ENCODE results near the gene PROSER3. TPM values are rescaled to one million over a fixed set of nuclear protein-coding genes. Genes with fewer than 3 reads are reported as not detected.

PROSER3 gene
- total RNA-seq, 1 donor from 2014 or later: 14.8 TPM

DNA sequence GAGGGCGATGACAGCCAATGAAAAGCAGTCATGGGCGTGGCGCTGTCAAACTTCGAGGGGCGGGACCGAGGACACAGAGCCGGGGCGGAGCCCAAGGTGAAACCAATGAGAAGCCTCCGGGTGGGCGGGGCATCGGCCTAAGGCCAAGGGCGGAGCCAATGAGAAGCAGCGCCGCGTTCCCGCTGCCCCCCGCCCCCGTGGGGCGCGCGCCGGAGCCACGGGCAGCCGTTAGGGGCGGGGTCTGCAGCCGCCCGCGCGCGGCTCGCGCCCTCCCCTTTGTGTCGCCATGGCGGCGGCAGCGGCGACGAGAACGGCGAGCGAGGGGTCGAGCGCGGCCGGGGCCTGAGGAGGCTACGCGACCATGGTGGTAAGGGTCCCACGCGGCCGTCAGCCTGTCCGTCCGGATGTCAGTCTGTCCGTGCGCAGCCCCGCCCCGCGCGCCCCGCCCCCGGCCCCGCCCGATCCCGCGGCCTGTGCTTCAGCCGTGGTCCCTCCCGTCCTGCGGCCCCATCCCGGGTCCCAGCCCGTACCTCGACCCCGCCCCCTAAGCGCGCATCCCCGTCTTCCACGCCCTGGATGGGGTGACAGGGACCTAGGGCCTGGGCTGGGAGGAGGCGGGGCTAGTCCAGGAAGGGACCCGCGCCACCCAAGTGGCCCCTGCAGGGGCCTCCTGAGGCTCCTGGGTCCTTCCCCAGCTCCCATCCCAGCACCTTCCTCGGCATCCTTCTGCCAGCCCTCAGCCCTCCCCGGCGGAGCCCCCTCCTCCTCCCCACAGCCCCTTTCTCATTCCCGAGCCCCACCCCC is 17.5 kb downstream of the PROSER3 start, which contains the start of gene ARHGAP33:
Gene ARHGAP33 (plus strand): TSS at position 267 of the 804 bp plus-strand sequence. CDS start 95 bp downstream, at position 362.
- DNase-seq (ENCODE audit: extremely low read depth, low read depth, low spot score): peak; percentile 80

DNA sequence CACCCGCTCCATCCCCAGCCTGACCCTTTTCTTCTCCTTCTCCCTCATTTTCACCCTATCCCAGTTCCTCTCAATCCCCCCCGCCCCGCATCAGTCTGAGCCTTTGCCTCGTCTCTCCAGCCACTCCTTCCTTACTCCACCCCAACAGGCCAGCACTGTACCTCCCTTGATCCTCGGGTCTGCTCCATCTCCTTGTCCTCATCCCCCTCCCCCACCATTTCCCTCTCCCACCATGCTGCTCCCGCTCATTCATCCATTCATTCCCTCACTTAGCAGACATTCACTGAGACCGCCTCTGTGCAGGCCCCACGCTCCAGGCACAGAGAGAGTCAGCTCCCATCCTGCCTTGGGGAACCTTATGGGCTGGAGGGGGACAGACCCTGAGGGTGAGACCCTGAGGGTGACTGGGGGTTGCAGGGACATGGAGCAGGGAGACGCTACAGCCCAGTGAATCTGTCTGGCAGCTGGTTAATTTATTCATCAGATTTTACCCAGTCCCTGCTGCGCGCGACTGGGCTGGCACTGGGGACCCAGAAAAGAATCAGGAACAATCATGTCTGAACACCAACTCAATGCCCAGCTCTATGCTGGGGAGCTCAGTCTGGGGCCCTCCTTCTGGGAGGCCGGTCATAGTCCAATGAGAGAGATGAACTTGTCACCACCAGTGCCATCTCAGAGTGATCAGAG is 18.3 kb downstream of the PROSER3 start:
- DNase-seq (ENCODE audit: extremely low read depth, low read depth, low spot score): no peak

DNA sequence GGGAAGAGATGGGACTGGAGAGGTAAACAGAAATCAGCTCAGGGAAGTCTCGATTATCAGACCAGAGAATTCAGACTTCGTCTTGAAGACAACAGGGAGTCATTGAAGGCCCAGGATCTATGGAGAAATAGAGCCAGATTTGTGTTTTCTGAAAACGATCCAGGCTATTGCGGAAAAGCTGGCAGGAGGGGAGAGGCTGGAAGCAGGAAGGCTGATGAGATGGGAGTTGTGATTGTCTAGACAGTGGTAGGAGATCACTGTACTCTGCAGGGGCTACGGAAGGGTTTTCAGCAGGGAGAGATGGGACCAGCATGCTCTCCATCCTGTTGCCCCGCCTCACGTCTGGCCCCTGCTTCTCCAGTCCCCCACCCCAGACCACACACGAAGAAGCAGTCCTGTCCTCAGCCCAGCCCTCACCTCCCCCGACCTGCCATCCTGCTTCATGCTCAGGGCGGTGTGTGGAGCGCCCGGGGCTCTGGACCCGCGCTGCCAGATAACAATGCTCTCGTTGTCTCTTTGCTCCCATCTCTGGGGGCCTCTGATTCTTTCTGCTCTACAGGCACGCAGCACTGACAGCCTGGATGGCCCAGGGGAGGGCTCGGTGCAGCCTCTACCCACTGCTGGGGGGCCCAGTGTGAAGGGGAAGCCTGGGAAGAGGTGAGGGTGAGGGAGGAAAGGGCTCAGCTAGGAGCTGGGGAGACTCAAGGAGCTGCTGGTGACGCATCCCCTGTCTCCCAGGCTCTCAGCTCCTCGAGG is 19.3 kb downstream of the PROSER3 start:
- no peak for DNase-seq (ENCODE audit: extremely low read depth, low read depth, low spot score)

DNA sequence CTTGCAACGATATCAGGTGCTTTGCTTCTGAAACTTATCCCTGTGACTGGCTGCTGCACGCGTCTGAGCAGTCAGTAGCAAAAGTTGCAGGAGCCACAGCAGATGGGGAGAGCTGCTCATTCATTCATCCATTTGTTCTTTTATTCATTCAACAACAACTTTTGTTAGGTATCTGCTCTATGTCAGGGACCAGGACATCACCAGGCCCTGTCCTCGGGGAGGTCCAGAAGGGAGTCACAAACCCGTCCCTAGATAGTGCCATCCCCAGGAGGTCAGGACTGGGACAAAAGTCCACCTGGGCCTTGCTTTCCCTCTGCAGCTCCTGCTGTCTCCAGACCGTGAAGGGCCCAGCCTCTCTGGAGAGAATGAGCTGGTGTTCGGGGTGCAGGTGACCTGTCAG is 20.0 kb downstream of the PROSER3 start:
- no peak for DNase-seq (ENCODE audit: extremely low read depth, low read depth, low spot score)

DNA sequence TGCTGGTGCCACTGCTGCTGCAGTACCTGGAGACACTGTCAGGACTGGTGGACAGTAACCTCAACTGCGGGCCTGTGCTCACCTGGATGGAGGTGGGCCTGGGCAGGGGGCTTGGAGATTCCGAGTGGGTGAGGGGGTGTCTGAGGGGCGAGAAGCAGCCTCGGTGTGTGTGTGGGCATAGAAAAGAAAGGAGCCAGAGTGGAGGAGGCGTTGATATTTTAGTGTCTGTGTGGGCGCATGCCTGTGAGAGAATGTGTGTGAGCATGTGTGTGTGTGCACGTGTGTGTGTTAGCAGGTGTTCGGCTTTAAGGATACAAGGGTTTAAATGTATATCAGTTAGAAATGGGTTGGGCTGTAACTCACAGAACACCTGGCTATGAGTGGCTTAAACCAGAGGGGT is 21.1 kb downstream of the PROSER3 start:
- no peak for DNase-seq (ENCODE audit: extremely low read depth, low read depth, low spot score)

DNA sequence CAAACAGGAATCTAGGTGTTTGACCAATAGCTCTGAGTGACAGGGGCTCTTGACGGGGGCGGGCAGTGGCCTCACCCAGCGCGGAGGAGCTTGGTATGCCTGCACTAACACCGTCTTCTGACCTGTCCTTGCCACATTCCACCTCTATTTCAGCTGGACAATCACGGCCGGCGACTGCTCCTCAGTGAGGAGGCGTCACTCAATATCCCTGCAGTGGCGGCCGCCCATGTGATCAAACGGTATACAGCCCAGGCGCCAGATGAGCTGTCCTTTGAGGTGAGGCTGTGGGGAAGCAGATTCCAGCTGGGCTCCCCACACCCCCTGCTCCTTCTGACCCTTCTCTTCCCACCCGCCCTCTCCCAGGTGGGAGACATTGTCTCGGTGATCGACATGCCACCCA is 22.1 kb downstream of the PROSER3 start:
- DNase-seq (ENCODE audit: extremely low read depth, low read depth, low spot score): no peak

DNA sequence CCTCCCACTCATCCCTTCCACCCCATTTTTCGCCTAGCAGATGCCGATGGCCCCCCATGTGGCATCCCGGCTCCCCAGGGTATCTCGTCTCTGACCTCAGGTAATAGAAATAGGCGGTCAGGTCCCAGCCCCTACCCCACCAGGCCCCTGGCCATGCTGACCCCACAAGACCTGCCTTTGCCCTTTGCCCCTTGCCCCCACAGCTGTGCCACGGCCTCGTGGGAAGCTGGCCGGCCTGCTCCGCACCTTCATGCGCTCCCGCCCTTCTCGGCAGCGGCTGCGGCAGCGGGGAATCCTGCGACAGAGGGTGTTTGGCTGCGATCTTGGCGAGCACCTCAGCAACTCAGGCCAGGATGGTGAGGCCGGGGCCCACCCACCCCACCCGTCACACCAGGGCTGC is 22.7 kb downstream of the PROSER3 start:
- DNase-seq (ENCODE audit: extremely low read depth, low read depth, low spot score): no peak

DNA sequence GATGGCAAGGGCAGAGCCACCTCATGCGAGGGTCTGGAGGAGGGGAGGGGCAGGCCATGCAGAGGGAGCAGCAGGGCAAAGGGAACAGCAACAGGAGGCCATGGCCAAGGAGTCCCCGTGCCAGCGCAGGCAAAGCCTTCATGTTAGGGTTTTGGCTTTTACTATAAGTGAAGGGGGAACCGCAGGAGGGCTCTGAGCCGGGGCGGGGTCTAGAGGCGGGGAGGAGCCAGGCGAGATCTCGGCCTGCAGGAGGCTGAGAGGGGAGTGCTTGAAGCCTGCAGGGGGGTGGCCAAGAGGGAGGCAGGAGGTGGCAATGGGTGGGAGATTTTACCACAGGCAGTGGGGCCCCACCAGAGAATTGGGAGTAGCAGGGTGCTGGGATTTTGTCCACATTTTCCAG is 23.7 kb downstream of the PROSER3 start:
- no peak for DNase-seq (ENCODE audit: extremely low read depth, low read depth, low spot score)

DNA sequence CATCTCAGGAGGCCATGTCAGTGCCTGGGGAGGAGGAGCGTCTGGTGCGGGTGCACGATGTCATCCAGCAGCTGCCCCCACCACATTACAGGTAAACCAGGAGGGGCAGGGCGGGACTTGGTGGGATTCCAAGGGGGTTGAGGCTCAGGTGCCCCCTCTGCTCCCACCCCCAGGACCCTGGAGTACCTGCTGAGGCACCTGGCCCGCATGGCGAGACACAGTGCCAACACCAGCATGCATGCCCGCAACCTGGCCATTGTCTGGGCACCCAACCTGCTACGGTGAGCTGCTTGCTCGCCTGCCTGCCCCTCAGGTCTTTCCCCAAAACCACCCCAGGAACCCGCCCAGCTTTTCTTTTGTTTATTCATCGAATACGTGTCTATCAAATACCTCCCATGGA is 24.6 kb downstream of the PROSER3 start:
- DNase-seq (ENCODE audit: extremely low read depth, low read depth, low spot score): no peak

DNA sequence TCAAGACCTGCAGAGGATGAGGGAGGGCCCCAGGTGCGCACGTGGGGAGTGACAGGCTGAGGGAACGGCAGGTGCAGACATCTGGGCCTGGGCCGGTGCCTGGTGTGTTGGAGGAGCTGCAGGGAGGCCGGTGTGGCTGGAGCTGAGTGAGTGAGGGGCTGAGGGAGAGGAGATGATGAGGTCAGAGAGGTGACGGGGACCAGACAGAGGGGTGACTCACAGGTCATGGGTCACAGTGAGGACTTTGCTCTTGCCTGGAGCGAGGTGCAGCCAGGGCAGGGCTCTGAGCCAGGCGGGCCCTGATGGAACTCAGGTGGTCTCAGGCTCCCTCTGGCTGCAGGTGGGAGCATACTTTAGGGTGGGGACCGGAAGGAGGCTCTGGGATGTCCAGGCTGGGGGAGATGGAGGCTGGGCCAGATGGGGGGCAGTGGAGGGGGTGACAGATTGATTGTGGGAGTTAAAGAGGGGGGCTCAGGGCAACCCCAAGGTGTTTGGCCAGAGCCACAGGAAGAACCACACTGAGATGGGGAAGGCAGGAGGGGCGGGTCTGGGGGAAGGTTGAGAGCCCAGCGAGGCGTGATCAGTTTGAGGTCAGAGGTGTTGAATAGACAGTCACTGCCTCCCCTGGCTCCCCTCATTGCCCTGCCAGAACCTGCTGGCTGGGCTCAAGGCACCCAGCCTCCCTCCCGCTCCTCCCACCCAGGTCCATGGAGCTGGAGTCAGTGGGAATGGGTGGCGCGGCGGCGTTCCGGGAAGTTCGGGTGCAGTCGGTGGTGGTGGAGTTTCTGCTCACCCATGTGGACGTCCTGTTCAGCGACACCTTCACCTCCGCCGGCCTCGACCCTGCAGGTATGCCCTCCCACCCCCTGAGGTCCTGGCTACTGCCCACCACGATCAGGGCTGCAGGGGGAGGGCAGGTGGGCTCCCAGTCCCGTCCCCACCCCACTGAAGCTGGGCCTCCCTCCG is 25.8 kb downstream of the PROSER3 start:
- DNase-seq (ENCODE audit: extremely low read depth, low read depth, low spot score): no peak

DNA sequence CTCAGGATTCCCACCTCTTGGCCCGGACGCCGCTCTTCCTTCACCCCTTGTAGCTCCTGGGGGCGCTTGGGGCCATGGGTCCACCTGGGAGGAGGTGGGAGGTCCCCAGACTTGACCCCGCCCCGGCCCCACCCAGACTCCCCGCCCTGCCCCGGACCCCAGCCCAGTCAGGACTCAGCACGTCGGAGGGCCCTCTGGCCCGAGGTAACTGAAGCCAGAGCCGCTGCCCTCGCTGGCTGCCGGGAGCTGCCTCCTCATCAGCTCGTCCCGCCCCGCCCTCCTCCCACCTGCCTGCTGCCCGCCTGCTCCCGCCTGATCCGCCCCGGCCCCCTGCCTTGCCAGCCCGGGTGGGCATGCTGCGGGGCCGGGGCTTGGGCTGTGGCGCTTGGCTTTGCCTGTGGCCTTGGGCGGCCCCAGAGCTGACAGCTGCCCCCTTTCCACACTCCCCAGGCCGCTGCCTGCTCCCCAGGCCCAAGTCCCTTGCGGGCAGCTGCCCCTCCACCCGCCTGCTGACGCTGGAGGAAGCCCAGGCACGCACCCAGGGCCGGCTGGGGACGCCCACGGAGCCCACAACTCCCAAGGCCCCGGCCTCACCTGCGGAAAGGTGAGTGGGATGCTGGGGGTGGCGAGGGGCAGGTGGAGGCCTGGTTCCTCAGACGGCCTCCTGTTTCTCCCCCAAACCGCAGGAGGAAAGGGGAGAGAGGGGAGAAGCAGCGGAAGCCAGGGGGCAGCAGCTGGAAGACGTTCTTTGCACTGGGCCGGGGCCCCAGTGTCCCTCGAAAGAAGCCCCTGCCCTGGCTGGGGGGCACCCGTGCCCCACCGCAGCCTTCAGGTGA is 26.7 kb downstream of the PROSER3 start:
- DNase-seq (ENCODE audit: extremely low read depth, low read depth, low spot score): no peak

DNA sequence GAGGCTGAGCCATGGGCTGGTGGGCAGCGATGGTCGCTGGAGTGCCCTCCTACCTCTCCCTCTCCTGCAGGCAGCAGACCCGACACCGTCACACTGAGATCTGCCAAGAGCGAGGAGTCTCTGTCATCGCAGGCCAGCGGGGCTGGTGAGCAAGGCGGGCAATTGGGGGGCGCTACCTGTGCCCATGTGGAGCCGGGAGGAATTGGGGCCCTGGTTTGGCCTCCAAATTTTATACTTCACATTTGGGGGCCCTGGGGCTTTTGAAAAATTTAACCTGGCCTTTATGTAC is 27.3 kb downstream of the PROSER3 start:
- no peak for DNase-seq (ENCODE audit: extremely low read depth, low read depth, low spot score)

DNA sequence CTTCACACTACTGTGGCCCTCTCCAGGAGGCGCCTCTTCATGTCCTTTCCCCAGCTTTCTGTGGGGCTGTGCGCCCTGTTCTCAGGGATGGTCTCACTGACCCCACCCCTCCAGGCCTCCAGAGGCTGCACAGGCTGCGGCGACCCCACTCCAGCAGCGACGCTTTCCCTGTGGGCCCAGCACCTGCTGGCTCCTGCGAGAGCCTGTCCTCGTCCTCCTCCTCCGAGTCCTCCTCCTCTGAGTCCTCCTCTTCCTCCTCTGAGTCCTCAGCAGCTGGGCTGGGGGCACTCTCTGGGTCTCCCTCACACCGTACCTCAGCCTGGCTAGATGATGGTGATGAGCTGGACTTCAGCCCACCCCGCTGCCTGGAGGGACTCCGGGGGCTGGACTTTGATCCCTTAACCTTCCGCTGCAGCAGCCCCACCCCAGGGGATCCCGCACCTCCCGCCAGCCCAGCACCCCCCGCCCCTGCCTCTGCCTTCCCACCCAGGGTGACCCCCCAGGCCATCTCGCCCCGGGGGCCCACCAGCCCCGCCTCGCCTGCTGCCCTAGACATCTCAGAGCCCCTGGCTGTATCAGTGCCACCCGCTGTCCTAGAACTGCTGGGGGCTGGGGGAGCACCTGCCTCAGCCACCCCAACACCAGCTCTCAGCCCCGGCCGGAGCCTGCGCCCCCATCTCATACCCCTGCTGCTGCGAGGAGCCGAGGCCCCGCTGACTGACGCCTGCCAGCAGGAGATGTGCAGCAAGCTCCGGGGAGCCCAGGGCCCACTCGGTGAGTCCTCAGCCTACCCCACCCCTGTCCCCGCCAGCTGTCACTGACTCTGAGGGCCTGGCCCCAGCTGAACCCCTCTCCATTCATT is 28.6 kb downstream of the PROSER3 start:
- no peak for DNase-seq (ENCODE audit: extremely low read depth, low read depth, low spot score)

DNA sequence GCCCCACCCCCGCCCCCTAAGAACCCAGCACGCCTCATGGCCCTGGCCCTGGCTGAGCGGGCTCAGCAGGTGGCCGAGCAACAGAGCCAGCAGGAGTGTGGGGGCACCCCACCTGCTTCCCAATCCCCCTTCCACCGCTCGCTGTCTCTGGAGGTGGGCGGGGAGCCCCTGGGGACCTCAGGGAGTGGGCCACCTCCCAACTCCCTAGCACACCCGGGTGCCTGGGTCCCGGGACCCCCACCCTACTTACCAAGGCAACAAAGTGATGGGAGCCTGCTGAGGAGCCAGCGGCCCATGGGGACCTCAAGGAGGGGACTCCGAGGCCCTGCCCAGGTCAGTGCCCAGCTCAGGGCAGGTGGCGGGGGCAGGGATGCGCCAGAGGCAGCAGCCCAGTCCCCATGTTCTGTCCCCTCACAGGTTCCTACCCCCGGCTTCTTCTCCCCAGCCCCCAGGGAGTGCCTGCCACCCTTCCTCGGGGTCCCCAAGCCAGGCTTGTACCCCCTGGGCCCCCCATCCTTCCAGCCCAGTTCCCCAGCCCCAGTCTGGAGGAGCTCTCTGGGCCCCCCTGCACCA is 29.3 kb downstream of the PROSER3 start:
- no peak for DNase-seq (ENCODE audit: extremely low read depth, low read depth, low spot score)

DNA sequence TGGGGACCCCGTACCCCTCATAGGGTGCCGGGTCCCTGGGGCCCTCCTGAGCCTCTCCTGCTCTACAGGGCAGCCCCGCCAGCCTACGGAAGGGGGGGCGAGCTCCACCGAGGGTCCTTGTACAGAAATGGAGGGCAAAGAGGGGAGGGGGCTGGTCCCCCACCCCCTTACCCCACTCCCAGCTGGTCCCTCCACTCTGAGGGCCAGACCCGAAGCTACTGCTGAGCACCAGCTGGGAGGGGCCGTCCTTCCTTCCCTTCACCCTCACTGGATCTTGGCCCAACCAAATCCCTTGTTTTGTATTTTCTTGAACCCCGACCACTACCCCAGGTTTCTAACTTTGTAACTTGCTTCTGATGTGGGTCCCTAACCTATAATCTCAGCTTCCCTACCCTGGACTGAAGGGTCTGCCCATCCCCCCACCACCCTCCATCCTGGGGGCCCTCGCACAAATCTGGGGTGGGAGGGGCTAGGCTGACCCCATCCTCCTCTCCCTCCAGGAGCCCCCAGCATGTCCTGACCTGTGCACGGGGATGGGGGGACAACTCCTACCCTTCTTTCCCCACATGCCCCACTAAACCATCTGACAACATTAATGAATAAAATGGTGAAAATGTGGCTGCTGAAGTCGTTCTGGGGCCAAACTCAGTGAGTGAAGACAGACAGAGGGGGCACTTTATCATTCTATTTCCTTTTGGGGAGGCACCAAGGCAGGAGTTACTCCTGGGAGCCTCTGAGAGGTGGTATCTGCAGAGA is 30.4 kb downstream of the PROSER3 start:
- DNase-seq (ENCODE audit: extremely low read depth, low read depth, low spot score): no peak

DNA sequence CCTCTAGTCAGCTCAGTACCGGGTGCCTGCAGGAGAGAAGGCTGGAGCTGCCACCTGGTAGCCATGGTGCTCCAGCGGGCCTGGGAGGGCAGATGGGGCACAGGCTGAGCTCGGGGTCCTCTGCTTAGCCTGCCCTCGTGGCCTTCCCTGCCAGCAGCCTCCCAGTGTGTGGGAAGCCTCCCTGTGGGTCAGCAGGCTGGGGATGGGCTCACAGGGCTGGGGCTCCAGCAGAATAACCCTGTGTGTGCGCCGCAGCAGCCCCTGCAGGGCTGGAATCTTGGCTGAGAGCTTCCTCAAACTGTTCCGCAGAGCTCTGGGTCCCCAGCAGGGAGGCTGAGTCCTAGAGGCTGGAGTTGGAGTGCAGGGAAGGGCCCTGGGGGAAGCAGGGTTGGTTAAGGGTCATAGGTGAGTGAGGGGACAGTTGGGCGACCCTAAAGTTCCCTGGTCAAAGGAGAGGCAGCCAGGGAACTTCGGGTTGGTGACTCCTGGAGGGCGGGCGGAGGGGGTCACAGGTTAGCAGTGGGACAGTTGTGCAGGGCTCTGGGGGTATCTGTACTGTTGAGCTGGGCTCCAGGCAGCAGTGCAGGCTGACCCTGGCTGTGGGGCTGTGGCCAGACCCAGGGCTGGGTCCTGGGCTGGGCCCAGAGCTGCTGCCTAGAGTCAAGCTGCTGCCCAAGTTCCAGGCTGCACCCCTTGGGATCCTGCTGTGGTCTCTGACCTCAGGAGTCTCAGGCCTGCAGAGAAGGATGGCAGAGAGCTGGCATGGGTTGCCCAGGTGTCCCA is 31.4 kb downstream of the PROSER3 start:
- DNase-seq (ENCODE audit: extremely low read depth, low read depth, low spot score): no peak

All from glomerular endothelial cell (primary cell).